BLaER1 (cell line): ENCODE results near the gene ALG13.
"Not testable (repeated sequence)": the region's sequence is repeated elsewhere in the genome, so short reads cannot be mapped to it uniquely, and the experiment has no call there.

Source experiments
- H3K27ac ChIP-seq: shearing (Covaris generic); formaldehyde crosslinking; 2 replicates; pipeline ENCODE4 v1.8.1; 2022
- H3K27me3 ChIP-seq: shearing (Covaris generic); formaldehyde crosslinking; 2 replicates; pipeline ENCODE4 v1.8.1; 2022
- H3K36me3 ChIP-seq: shearing (Covaris generic); formaldehyde crosslinking; 2 replicates; pipeline ENCODE4 v1.8.1; 2022
- H3K4me1 ChIP-seq: shearing (Covaris generic); formaldehyde crosslinking; 2 replicates; pipeline ENCODE4 v1.8.1; 2022
- H3K4me2 ChIP-seq: shearing (Covaris generic); formaldehyde crosslinking; 2 replicates; pipeline ENCODE4 v1.8.1; 2022
- H3K4me3 ChIP-seq: shearing (Covaris generic); formaldehyde crosslinking; 2 replicates; pipeline ENCODE4 v1.8.1; 2022
- H3K9ac ChIP-seq: shearing (Covaris generic); formaldehyde crosslinking; 2 replicates; pipeline ENCODE4 v1.8.1; 2022
- H3K9me3 ChIP-seq: shearing (Covaris generic); formaldehyde crosslinking; 2 replicates; pipeline ENCODE4 v1.8.1; 2022
- H4K20me1 ChIP-seq: shearing (Covaris generic); formaldehyde crosslinking; 2 replicates; pipeline ENCODE4 v1.8.1; 2022
- Cebpa-rat ChIP-seq: shearing (Covaris generic); IDR thresholded peaks from 2 replicates; pipeline ENCODE4 v1.8.1; 2022

The ALG13 gene

GRCh38 chrX:111680988-111681779 lies at the start of gene ALG13:
Gene ALG13, plus strand, starts transcription at chrX:111681170. Its CDS starts 49 bp downstream, at chrX:111681219.
- peak; percentile 89 for TF ChIP-seq Cebpa-rat
- H3K9me3 ChIP-seq: 0 out of 2 replicates have a peak, but pooled peaks cover 3% of the 10 kb centered on the region
- peaks cover 10% of the 10 kb centered on the region; the same call in 1 of the 2 replicates for H3K4me1 ChIP-seq
- peaks cover 82% of the 10 kb centered on the region for H3K27me3 ChIP-seq
- peak within 1 kb of the TSS; percentile 92 for H3K9ac ChIP-seq
- peak within 1 kb of the TSS; percentile 62 for H3K4me2 ChIP-seq
- H3K4me3 ChIP-seq: peak within 1 kb of the TSS; percentile 78
- H3K36me3 ChIP-seq: peaks cover 20% of the 10 kb centered on the region; the same call in 1 of the 2 replicates
- H4K20me1 ChIP-seq: peaks cover 29% of the 10 kb centered on the region
- peak within 1 kb of the TSS; percentile 96 for H3K27ac ChIP-seq

DNA sequence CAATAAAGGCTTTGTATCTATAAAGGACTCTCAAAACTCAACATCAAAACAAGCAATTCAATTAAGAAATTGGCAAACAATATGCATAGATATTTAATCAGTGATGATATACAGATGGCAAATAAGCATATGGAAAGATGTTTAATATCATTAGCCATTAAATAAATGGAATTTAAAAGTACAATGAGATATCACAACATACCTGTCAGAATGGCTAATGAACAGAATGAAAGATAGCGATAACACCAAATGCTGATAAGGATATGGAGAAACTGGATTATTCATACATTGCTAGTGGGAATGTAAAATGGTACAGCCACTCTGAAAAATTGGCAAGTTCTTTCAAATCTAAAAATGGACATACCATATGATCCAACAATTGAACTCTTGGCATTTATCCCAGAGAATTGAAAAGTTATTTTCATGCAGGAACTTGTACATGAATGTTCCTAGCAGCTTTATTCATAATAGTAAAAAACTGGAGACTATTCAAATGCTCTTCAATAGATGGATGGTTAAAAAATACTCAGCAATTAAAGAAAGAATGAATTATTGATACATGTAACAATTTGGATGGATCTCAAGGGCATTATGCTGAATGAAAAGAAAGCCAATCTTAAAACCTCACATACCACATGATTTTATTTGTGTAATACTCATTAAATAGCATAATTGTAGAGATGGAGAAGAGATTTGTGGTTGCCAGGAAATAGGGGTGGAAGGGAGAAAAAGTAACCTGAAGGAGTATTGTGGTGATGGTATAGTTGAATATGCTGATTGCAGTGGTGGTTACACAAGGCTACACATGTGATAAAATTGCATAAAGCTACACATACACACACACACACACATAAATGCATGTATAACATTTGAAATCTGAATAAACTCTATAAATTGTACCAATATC lies 45.9 kb upstream of the ALG13 start:
- Histone ChIP-seq H3K4me2 (no peak overlapping the region), H4K20me1 (no peaks in the 10 kb centered on the region), H3K36me3 (no peaks in the 10 kb centered on the region), H3K9ac (no peak overlapping the region), H3K4me3 (no peak overlapping the region), H3K9me3 (no peaks in the 10 kb centered on the region), H3K27me3 (peaks cover 48% of the 10 kb centered on the region), H3K4me1 (no peaks in the 10 kb centered on the region), H3K27ac (no peak overlapping the region)
- no peak for TF ChIP-seq Cebpa-rat

DNA sequence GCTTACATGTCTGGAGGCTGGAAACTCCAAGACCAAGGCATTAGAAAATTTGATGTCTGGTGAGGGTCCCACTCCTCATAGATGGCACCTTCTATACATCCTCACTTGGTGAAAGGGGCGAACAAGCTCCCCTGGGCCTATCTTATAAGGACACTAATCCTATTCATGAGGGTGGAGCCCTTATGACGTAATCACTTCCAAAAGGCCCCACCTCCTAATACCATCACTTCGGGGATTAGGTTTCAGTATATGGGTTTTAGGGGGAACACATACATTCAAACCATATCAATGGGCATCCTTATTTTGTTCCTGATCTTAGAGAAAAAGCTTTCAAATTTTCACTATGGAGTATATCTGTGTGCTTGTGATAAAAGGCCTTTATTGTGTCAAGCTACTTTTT lies 39.0 kb upstream of the ALG13 start:
- no peak overlapping the region for H3K27ac ChIP-seq
- TF ChIP-seq Cebpa-rat: no peak

DNA sequence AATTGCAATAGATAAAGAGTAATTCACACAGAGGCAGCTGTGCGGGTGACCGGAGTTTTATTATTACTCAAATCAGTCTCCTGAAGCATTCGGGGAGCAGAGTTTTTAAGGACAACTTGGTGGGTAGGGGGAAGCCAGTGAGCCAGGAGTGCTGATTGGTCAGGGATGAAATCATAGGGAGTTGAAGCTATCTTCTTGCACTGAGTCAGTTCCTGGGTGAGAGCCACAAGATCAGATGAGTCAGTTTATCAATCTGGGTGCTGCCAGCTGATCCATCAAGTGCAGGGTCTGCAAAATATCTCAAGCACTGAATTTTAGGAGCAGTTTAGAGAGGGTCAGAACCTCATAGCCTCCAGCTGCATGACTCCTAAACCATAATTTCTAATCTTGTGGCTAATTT lies 35.8 kb upstream of the ALG13 start:
- H3K9ac ChIP-seq, H4K20me1 ChIP-seq, H3K27ac ChIP-seq, H3K4me1 ChIP-seq, H3K36me3 ChIP-seq, H3K4me2 ChIP-seq, H3K4me3 ChIP-seq: not testable (repeated sequence)
- Histone ChIP-seq H3K9me3 (peaks cover 10% of the 10 kb centered on the region), H3K27me3 (peaks cover 48% of the 10 kb centered on the region)

More for the DNA sequence above, 39.0 kb upstream of the ALG13 start:
- no peaks in the 10 kb centered on the region for H3K4me1 ChIP-seq
- no peaks in the 10 kb centered on the region for H3K9me3 ChIP-seq
- no peak overlapping the region for H3K9ac ChIP-seq
- no peaks in the 10 kb centered on the region for H4K20me1 ChIP-seq
- H3K4me3 ChIP-seq: no peak overlapping the region
- H3K27me3 ChIP-seq: peaks cover 40% of the 10 kb centered on the region
- no peaks in the 10 kb centered on the region for H3K36me3 ChIP-seq
- no peak overlapping the region for H3K4me2 ChIP-seq

DNA sequence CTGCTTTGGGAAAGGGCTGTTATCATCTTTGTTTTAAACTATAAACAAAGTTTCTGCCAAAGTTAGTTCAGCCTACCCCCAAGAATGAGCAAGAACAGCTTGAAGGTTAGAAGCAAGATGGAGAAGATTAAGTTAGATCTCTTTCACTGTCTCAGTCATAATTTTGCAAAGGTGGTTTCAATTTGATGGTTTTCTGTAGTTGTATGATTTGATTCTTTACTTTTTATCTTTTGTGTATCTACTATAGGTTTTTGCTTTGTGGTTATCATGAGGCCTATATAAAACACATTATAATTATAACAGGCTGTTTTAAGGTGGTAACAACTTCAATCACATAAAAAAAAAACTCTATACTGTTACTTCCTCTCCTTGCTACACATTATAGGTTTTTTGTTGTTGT lies 35.4 kb upstream of the ALG13 start:
- Histone ChIP-seq H3K36me3 (no peaks in the 10 kb centered on the region), H3K27me3 (peaks cover 51% of the 10 kb centered on the region), H3K4me1 (no peaks in the 10 kb centered on the region), H4K20me1 (no peaks in the 10 kb centered on the region), H3K4me2 (no peak overlapping the region), H3K27ac (no peak overlapping the region), H3K9ac (no peak overlapping the region), H3K4me3 (no peak overlapping the region), H3K9me3 (peaks cover 10% of the 10 kb centered on the region)
- TF ChIP-seq Cebpa-rat: no peak

- TF ChIP-seq Cebpa-rat: no peak
- Histone ChIP-seq H3K27me3 (peaks cover 47% of the 10 kb centered on the region), H3K4me3 (no peak overlapping the region), H3K4me1 (no peaks in the 10 kb centered on the region), H3K4me2 (no peak overlapping the region), H3K9ac (no peak overlapping the region), H4K20me1 (no peaks in the 10 kb centered on the region), H3K27ac (no peak overlapping the region), H3K36me3 (no peaks in the 10 kb centered on the region), H3K9me3 (peaks cover 10% of the 10 kb centered on the region)
These were observed 34.5 kb upstream of the ALG13 start for GRCh38 chrX:111646515-111646914.

DNA sequence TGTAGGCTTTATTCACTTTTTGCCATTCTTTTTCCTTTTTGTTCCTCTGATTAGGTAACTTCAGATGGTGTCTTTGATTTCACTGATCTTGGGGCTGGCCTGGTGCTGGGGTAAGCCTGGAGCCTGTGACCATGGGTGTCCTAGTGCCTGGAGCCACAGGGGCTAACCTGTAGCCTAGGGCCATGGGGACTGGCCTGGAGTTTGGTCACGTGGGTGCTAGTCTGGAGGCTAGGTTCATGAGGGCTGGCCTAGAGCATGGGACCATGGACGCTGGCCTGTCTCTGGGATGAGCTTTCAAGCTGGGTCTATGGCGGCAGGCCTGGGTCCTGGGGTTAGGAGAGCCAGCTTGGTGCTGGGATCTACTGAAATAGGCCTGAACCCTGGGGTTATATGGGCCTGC lies 32.2 kb upstream of the ALG13 start:
- Histone ChIP-seq H3K4me3 (no peak overlapping the region), H3K27me3 (peaks cover 39% of the 10 kb centered on the region), H3K27ac (no peak overlapping the region), H4K20me1 (no peaks in the 10 kb centered on the region), H3K9me3 (peaks cover 10% of the 10 kb centered on the region), H3K4me1 (no peaks in the 10 kb centered on the region), H3K9ac (no peak overlapping the region), H3K36me3 (no peaks in the 10 kb centered on the region), H3K4me2 (no peak overlapping the region)
- TF ChIP-seq Cebpa-rat: no peak

GRCh38 chrX:111649638-111650037 lies 31.3 kb upstream of the ALG13 start:
- peaks cover 10% of the 10 kb centered on the region for H3K9me3 ChIP-seq
- no peak overlapping the region for H3K4me2 ChIP-seq
- peaks cover 36% of the 10 kb centered on the region for H3K27me3 ChIP-seq
- TF ChIP-seq Cebpa-rat: no peak
- no peaks in the 10 kb centered on the region for H4K20me1 ChIP-seq
- no peaks in the 10 kb centered on the region for H3K36me3 ChIP-seq
- H3K4me1 ChIP-seq: no peaks in the 10 kb centered on the region
- no peak overlapping the region for H3K27ac ChIP-seq
- no peak overlapping the region for H3K4me3 ChIP-seq
- H3K9ac ChIP-seq: no peak overlapping the region

GRCh38 chrX:111650845-111651244 lies 30.1 kb upstream of the ALG13 start:
- Histone ChIP-seq H4K20me1 (no peaks in the 10 kb centered on the region), H3K36me3 (no peaks in the 10 kb centered on the region), H3K27me3 (peaks cover 34% of the 10 kb centered on the region), H3K27ac (no peak overlapping the region), H3K9me3 (peaks cover 10% of the 10 kb centered on the region), H3K4me1 (no peaks in the 10 kb centered on the region), H3K4me3 (no peak overlapping the region), H3K4me2 (no peak overlapping the region), H3K9ac (no peak overlapping the region)
- TF ChIP-seq Cebpa-rat: no peak

DNA sequence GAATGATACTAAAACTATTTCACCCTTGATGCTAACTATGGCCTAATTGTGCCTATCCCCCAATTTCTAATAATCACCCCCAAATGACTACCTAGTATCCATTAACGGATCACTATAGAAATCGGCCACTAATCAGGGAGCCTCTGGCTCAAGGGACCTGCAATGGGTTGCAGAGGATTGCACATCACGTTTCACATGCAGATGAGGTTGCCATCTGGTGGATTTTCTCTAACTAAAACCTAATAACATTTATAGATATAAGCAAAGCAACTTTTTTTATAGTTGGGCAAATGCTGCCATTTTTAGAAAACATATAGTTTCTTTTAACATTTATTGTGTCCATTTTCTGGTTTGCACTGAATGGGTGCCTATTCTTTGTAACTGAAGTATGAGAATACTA lies 28.3 kb upstream of the ALG13 start:
- peaks cover 9% of the 10 kb centered on the region for H3K9me3 ChIP-seq
- no peak overlapping the region for H3K4me2 ChIP-seq
- H3K27ac ChIP-seq: no peak overlapping the region
- peaks cover 47% of the 10 kb centered on the region for H3K27me3 ChIP-seq
- no peaks in the 10 kb centered on the region for H3K36me3 ChIP-seq
- no peaks in the 10 kb centered on the region for H4K20me1 ChIP-seq
- H3K4me3 ChIP-seq: no peak overlapping the region
- H3K9ac ChIP-seq: no peak overlapping the region
- no peaks in the 10 kb centered on the region for H3K4me1 ChIP-seq
- TF ChIP-seq Cebpa-rat: no peak
